GM19239 (cell line): ENCODE data around the gene RASSF5.

Source experiments
- DNase-seq: peaks from one replicate; pipeline ENCODE4 v3.0.0; 2011; ENCODE audit warnings: low spot score; ENCODE audit not compliant: insufficient read length
- FAIRE-seq: peaks from 2 replicates; lab custom pipeline; 2011; peaks lifted over from hg19 to GRCh38; lab: Jason Lieb, UNC

RASSF5 gene

GRCh38 chr1:206507284-206508129 is at the start of gene RASSF5:
Gene RASSF5 (plus strand): TSS chr1:206507531. CDS start chr1:206507603, 72 bp downstream.
- DNase-seq (peak; percentile 78), FAIRE-seq (no peak)

- no peak for DNase-seq
- no peak for FAIRE-seq
Measured at GRCh38 chr1:206459703-206460102, 47.6 kb upstream of the RASSF5 start.

- DNase-seq (no peak), FAIRE-seq (no peak)
Measured at GRCh38 chr1:206460836-206461426, 46.4 kb upstream of the RASSF5 start.

- FAIRE-seq (peak; percentile 57), DNase-seq (peak; percentile 71)
Measured at GRCh38 chr1:206461602-206462455, 45.5 kb upstream of the RASSF5 start.

GRCh38 chr1:206463137-206463536 is 44.2 kb upstream of the RASSF5 start:
- DNase-seq = no peak
- FAIRE-seq = no peak

- FAIRE-seq (no peak), DNase-seq (no peak)
Measured at GRCh38 chr1:206463911-206464310, 43.4 kb upstream of the RASSF5 start.

GRCh38 chr1:206464456-206464964 is 42.8 kb upstream of the RASSF5 start:
- FAIRE-seq (no peak), DNase-seq (no peak)

GRCh38 chr1:206465951-206466350 is 41.4 kb upstream of the RASSF5 start:
- FAIRE-seq = no peak
- no peak for DNase-seq

- DNase-seq (no peak), FAIRE-seq (no peak)
Measured at GRCh38 chr1:206466840-206467649, 40.3 kb upstream of the RASSF5 start.

- no peak for FAIRE-seq
- DNase-seq = no peak
Measured at GRCh38 chr1:206467915-206468314, 39.4 kb upstream of the RASSF5 start.

GRCh38 chr1:206468571-206468970 is 38.8 kb upstream of the RASSF5 start:
- FAIRE-seq = no peak
- no peak for DNase-seq

- FAIRE-seq (peak; percentile 45), DNase-seq (no peak)
Measured at GRCh38 chr1:206469411-206469932, 37.9 kb upstream of the RASSF5 start.

- DNase-seq (peak; percentile 80), FAIRE-seq (peak; percentile 90)
Measured at GRCh38 chr1:206469933-206470691, 37.2 kb upstream of the RASSF5 start, which contains the start of gene IKBKE. Gene IKBKE (plus strand): TSS chr1:206470476. CDS start chr1:206473228, 2,752 bp downstream.

- FAIRE-seq (no peak), DNase-seq (no peak)
Measured at GRCh38 chr1:206470692-206471414, 36.5 kb upstream of the RASSF5 start.

GRCh38 chr1:206471415-206471801 is 35.9 kb upstream of the RASSF5 start:
- peak; percentile 48 for FAIRE-seq
- DNase-seq = no peak

- DNase-seq (no peak), FAIRE-seq (no peak)
Measured at GRCh38 chr1:206472024-206472423, 35.3 kb upstream of the RASSF5 start.

GRCh38 chr1:206472454-206472853 is 34.9 kb upstream of the RASSF5 start:
- DNase-seq (no peak), FAIRE-seq (no peak)

GRCh38 chr1:206472886-206473285 is 34.4 kb upstream of the RASSF5 start:
- no peak for DNase-seq
- no peak for FAIRE-seq
